Transverse colon (tissue), 3 donors: ENCODE data around the gene GOLGA6L25.
"Not testable (repeated sequence)": the region's sequence is repeated elsewhere in the genome, so short reads cannot be mapped to it uniquely, and the experiment has no call there.

Source experiments
- CTCF ChIP-seq, 5 experiments: fragments of 200-600 bp in 3 of 5; fragments of 450-650 bp in 2 of 5; sonication (generic) in 3 of 5; IDR thresholded peaks; 1 replicate in 2 of 5; 2 replicates in 3 of 5; pipeline ENCODE4 v1.5.1; 2016 to 2017; ENCODE audit warnings: antibody characterized with exemption in 5 of 5, inconsistent platforms in 3 of 5, mild to moderate bottlenecking in 2 of 5, moderate library complexity in 1 of 5
- EP300 ChIP-seq: sonication (generic); formaldehyde crosslinking; IDR thresholded peaks from one replicate; pipeline ENCODE4 v1.6.1; 2017; ENCODE audit warnings: antibody characterized with exemption, low read depth
- POLR2A ChIP-seq: fragments of 450-650 bp; IDR thresholded peaks from one replicate; pipeline ENCODE4 v1.6.1; 2016; ENCODE audit warnings: antibody characterized with exemption, mild to moderate bottlenecking, moderate library complexity

GRCh38 chr15:28515208-28515607 is 38.2 kb upstream of the GOLGA6L25 start:
- not testable (repeated sequence) for TF ChIP-seq POLR2A; EP300; CTCF (IDR thresholded peaks at IDR 0.05)
